GM12875 (cell line): ENCODE measurements around the gene CCDC178.

Source experiments
- H3K4me3 ChIP-seq: one replicate; pipeline ENCODE4 v1.5.1; 2011; ENCODE audit warnings: low read depth, low read length, control low read depth
- CTCF ChIP-seq: IDR thresholded peaks from 2 replicates; pipeline ENCODE4 v1.5.1; 2011; ENCODE audit warnings: low read depth, mild to moderate bottlenecking, control low read depth, inconsistent platforms, low read length, moderate library complexity, borderline replicate concordance; ENCODE audit not compliant: insufficient read depth

CCDC178 gene

GRCh38 chr18:32920796-32921787 is 519.4 kb downstream of the CCDC178 start:
- no peak overlapping the region for H3K4me3 ChIP-seq
- TF ChIP-seq CTCF, result no peak

- TF ChIP-seq CTCF, result peak; percentile 70
These were observed 520.7 kb downstream of the CCDC178 start for GRCh38 chr18:32919799-32920198.

GRCh38 chr18:32918692-32919250 is 521.8 kb downstream of the CCDC178 start:
- no peak for TF ChIP-seq CTCF
- no peak overlapping the region for H3K4me3 ChIP-seq

More at GRCh38 chr18:32919799-32920198, 520.7 kb downstream of the CCDC178 start:
- no peak overlapping the region for H3K4me3 ChIP-seq

GRCh38 chr18:32915516-32915915 is 525.0 kb downstream of the CCDC178 start:
- H3K4me3 ChIP-seq, result no peak overlapping the region
- TF ChIP-seq CTCF, result no peak

- no peak for TF ChIP-seq CTCF
- no peak overlapping the region for H3K4me3 ChIP-seq
These were observed 528.7 kb downstream of the CCDC178 start for GRCh38 chr18:32911660-32912284.

- H3K4me3 ChIP-seq, result no peak overlapping the region
- no peak for TF ChIP-seq CTCF
These were observed 529.7 kb downstream of the CCDC178 start for GRCh38 chr18:32910694-32911296.
